ENCODE data around the gene FAM118B. TPM values are rescaled to one million over a fixed set of nuclear protein-coding genes. Genes with fewer than 3 reads are reported as not detected.

FAM118B gene
- 25.6 and 31.0 TPM in 2 replicates for total RNA-seq

DNA sequence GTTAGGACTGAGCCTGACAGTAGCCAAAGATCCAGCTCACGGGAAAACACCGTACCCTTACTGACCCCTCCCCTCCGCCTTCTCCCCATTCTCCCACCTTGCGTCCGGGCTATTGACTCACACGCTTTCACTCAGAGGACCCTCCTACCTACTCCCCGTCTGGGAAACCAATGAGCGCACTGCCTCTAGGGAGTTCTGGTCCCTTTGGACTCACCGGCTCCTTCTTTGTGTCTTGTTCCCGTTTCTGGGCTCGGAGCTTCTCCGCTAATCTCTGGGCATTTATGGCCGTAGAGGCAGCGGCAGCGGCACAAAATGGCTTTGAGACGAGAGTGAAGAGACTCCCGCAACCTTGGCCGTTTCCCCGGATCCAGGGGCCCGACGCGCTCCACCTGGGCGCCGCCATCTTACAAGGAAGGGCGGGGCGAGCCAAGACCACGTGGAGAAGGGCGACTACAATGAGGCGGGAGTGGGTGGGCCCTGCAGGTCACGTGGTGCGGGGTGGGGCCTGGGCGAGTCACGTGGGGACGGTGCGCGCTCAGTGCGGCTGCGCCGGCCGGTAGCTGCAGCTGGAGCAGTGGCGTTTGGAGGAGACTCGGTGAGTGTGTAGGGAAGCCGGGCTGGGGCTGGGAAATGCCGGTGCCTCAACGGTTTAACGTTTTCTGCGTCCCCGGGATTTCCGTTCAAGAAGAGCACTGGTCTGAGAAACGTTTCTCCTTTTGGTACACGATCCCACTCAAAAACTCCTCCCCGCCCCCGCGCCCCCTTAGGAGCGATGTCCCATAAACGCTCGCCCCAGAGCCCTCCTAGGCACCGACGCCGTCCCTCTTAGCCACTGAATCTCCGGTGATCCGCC, at the start of gene FAM118B, which contains the start of gene RPUSD4:
Gene FAM118B (plus strand): TSS at position 547 of the 853 bp plus-strand sequence. CDS start 23,220 bp downstream, outside the sequence.
Gene RPUSD4 (minus strand): TSS at position 415 of the 853 bp plus-strand sequence. CDS start 12 bp downstream, at position 403.
- peak; percentile 89 for DNase-seq (ENCODE audit: low read depth, low spot score)

DNA sequence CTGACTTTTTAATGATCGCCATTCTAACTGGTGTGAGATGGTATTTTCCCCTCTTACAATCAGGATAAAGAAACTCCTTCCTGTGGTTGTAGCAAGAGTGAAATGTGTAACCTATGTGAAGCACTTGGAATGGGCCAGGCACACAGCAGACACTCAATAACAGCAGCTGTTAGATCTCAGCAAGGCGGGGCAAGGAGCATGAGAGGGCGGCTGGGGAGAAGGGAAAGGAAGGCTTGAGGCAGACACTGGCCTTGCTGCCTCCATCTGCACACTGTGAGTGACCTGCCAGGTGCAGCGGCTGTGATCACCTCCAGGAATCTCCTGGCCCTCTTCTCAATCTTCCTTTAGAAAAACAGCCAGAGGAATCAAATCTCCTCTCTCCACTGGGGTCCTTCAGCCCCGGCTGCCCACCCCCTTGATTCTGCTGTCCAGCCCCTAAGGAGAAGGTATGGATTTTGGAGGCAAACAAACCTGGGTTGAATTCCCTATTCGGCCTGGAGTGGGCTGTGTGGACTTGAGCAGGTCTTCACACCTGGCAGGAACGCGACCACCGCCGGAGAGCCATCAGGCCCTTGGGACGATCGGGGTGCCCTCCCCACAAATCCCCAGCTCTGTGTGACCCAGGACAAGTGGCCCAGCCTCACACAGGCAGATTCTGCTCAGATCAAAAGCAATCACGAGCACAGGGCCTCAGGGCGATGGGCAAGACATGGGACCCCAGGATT, 49.1 kb upstream of the FAM118B start:
- DNase-seq (ENCODE audit: low read depth, low spot score): no peak

DNA sequence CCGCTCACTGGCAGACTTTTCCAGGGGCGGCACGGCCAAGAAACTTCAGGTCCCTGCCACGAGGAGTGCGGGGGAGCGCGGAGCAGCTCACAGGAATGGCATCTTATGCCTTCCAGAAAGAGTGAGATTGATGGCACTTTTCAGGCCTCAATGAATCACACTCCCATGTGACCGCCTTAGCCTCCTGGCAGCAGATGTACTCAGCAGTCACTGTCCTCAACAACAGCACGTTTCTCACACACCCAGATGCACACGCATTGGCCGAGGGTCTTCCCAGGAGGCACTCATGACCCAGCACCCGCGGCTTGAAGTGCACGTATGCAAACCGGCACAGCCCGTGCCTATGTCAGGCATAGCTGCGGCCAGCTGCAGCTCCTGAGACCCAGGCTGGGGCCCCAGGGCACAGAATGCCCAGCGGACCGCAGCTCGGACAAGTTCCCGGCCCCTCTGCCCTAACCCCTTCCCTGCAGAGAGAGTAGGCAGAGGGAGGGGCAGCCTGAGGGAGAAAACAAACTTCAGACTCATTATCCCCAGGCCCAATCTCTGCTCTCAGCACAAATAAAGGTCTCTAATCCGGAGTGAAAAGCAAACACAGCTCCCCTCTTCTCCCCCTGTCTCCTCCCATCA, 48.4 kb upstream of the FAM118B start:
- no peak for DNase-seq (ENCODE audit: low read depth, low spot score)

DNA sequence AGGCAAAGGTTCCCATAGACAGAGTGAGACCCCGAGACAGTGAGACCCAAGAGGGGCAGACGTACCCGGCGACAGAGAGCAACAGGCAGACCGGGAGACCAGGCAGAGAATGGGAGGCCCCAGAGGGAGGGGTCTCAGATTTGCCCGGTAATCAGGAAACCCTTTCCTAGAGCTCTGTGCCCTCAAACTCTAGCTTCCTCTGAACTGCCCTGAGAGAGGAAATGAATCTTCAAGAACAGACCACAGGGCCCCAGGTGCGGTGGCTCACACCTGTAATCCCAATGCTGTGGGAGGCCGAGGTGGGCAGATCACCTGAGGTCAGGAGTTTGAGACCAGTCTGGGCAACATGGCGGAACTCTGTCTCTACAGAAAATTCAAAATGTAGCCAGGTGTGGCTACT, 47.8 kb upstream of the FAM118B start:
- no peak for DNase-seq (ENCODE audit: low read depth, low spot score)

DNA sequence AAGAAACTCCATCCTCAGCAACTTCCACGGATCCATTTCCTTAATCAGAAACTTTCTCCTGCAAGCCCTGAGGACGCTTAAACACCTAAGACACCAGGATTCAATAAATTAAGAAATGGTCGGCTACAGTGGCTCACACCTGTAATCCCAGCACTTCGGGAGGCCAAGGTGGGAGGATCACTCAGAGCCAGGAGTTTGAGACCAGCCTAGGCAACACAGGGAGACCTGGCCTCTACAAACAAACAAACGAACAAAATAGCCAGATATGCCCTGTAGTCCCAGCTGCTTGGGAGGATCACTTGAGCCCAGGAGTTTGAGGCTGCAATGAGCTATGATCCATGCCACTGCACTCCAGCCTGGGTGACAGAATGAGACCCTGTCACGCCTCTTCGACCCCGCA, 46.8 kb upstream of the FAM118B start:
- no peak for DNase-seq (ENCODE audit: low read depth, low spot score)

DNA sequence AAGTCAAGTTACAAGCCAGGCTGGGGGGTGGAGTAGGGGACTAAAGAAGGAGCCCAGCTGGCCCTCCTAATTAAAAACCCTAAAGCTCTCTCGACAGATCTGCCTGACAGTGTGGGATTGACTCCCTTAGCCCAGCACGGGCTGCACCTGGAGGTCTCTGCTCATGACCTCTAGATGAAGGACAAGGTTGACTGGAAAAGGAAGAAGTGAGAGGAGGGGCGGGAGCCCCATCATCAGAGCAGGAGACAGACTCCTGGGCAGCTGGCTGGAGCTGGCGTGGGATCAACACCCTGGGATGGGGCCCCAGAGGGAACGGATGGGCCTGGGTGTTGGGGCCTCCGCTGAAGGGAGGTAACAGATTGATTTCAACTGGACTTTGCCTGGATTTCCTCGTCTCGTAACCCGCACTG, 46.3 kb upstream of the FAM118B start:
- DNase-seq (ENCODE audit: low read depth, low spot score): no peak

DNA sequence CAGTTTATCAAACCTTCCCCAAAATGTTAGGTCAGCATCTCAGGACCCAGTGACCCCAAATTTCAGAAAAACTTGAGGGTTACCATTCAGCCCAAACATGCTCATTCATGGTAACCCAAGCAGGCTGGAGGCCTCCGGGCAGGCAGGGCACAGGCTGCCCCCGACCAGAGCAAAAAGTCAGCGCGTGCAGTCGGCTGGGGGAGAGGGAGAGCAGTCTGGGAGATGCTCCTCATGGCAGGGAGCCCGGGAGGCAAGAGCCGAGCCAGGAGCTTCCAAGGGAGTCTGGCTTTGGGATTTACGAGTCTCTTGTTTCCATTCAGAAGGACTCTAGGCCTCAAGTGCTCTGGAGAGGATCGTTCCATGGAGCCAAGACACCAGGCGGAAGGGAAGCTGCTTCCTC, 45.8 kb upstream of the FAM118B start:
- no peak for DNase-seq (ENCODE audit: low read depth, low spot score)

DNA sequence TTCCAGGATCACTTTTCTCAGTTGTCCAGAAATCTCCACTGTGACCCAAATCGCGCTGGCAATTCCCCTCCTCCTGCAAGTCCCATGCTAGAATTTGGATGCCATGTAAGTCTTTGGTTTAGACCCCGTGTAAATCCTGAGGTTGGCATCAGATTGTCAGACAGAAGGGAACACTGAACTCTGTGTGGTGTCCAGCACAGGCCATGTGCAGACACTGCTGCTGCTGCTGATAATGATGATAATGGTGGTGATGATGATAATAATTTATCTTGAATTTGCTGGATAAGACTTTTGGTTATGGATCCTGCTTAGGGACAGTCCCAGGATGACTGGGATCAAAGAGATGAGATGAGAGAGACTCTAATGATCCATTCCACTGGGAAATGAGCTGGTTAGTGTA, 45.2 kb upstream of the FAM118B start:
- DNase-seq (ENCODE audit: low read depth, low spot score): no peak

DNA sequence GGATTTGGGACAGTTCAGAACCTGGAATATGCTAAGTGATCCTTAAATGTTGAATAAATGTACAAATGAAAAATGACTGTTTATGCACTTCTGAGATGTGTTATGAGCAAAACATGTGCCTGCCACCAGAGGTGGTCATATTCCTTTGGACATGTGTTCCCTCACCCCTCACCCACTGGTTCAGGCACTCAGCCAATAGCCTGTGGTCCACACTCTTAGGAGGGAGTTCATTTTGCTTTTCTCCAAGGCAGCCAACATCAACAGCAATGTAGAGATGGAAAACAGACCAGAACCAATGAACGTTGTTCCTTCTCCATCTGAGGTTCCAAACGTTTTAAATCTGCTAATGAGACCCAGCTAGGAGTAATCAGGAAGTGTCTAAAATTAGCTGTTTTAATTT, 44.1 kb upstream of the FAM118B start:
- no peak for DNase-seq (ENCODE audit: low read depth, low spot score)

DNA sequence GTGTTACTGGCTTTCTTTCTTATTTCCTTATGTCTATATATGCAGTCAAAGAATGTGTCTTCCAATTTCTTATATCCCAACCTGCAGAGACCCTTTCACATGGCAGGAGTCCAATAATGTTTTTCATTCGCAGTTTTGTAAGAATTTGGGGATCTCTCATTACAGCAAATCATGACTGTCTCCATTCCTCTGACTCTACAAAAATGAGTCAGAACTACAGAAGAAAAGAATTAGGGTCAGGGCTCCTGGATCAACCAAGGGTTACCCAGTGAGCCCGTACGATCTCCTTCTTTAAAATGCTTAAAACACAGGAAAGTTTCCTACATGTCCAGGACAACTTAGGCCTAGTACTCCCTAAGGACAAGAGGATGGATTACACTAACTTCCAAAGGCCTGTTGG, 42.3 kb upstream of the FAM118B start:
- no peak for DNase-seq (ENCODE audit: low read depth, low spot score)

DNA sequence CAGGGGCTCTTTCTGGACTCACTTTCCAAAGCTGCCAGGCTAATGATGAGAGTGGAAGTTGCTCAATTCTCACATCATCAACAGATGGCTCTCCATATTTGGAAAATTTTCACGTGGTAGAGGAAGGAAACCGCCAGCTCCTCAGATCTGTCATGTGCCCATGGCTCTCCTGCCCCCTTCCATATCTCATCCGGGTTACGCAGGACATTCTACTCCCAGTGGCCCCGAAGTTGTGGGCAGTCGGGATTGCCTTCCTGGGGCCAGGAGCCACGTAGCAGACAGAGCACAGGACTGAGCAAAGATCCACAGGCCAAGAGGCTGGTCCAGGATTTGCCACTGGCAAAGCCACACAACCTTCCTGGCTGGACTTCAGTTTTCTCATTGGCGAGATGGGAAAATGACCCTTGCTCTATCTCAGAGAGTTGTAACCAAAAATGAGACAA, 39.0 kb upstream of the FAM118B start:
- no peak for DNase-seq (ENCODE audit: low read depth, low spot score)

DNA sequence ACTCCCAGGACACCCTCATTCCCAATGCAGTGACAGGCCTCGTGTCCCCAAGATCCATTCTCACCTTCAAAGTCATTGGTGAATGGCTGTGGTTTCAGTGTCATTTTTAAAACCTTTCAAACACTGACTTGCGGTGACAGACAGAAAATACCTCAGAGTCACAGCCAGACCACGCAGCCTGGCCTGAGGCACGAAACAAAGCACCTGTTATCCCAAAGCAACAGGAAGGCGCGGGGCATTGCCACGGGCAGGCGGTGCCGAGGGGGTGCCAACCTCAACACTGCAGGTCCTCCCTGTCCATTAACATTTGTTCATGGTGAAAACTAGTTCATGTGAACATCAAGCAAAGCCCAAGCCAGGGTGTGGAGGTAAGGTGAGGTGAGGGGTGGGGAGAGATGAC, 38.3 kb upstream of the FAM118B start:
- no peak for DNase-seq (ENCODE audit: low read depth, low spot score)

DNA sequence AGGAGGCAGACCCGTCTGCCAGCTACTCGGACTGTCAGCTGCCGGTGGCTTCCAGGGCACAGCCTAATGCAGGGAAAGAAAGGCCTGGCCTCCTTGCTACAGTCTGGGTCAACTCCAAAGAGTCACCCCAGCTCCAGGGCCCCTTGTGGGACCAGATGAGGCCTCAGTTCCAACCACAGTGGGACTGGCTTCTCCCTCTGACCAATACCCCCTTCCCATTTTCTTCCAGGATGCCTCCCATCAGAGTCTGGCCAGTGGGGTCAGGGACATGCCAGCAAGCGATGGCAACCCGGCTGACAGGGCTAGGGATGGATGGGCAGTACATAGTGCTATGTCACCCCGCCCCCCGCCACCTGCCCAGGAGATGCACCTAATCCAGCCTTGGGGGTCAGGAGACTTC, 36.8 kb upstream of the FAM118B start:
- no peak for DNase-seq (ENCODE audit: low read depth, low spot score)

DNA sequence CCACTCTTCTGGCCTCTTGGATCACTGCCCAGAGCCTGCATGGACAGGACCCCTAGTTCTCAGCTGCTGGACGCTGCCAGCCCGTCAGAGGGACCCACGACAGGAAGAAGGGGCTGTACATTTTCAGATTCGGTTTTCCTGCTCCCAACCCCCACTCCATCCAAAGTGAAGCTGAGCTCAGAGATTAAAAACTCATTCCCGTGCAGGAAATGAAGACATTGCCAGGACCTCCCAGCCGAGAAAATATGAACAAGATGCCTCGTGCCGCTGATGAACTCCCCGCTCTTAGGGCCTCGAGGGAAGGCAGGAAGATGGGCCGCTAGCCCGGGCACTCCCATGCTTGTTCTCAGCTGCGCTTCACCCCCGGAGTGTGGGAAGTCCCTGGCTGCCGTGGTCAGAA, 36.2 kb upstream of the FAM118B start:
- DNase-seq (ENCODE audit: low read depth, low spot score): no peak

DNA sequence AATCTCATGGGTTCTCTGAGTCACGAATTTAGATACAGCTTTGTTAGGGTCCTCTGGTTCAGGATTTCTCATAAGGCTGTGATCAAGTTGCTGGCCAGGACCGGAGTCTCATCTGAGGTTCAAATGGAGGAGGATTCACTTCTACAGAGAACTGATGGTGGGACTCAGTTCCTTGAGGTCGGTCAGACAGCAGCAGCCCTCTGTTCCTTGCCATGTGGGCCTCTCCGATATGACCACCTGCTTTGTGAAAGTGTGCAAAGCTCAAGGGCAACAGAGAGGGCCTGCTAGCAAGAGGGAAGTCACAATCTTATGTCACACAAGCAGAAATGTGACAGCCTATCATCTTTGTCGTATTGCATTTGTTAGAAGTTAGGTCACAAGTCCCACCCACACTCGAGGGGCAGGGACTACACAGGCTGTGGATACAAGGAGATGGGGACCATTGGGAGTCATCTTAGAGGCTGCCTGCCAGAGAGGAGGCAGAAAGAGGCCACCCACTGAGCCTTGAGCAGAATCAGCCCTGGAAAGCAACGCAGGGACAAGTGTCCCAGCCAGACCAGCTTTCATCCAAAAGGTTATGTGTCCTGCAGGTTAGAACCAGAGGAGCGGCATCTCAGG, 34.6 kb upstream of the FAM118B start:
- no peak for DNase-seq (ENCODE audit: low read depth, low spot score)

DNA sequence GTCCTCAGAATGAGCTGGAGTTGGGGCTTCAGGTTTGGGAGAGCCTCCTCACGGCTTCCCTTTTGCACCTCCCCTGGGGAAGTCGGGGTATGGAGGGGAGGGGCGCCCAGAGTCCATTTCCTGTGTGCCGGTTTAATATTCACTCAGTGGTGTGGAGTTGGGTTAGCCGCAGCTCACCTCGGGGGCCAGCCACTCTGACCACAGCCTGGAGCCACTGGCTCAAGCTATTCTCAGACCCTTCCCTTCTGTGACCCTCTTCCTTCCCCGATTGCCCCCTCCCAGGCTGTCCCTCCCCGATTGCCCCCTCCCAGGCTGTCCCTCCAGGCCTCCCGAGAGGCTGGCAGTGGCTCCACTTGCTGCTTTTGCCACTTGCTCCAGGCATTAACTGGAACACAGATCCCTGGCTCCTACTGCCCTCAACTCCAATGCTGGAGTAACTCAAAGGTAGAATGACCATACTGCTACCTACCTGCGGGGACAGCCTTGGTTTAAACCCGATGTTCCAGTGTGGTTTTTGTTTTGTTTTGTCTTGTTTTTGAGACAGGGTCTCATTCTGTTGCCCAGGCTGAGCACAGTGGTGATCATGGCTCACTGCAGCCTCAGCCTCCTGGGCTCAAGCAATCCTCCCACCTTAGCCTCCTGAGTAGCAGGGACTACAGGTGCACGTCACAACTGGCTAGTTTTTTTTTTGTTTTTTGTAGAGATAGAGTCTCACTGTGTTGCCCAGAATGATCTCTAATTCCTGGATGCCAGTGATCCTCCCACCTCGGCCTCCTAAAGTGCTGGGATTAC, 29.4 kb upstream of the FAM118B start:
- no peak for DNase-seq (ENCODE audit: low read depth, low spot score)

DNA sequence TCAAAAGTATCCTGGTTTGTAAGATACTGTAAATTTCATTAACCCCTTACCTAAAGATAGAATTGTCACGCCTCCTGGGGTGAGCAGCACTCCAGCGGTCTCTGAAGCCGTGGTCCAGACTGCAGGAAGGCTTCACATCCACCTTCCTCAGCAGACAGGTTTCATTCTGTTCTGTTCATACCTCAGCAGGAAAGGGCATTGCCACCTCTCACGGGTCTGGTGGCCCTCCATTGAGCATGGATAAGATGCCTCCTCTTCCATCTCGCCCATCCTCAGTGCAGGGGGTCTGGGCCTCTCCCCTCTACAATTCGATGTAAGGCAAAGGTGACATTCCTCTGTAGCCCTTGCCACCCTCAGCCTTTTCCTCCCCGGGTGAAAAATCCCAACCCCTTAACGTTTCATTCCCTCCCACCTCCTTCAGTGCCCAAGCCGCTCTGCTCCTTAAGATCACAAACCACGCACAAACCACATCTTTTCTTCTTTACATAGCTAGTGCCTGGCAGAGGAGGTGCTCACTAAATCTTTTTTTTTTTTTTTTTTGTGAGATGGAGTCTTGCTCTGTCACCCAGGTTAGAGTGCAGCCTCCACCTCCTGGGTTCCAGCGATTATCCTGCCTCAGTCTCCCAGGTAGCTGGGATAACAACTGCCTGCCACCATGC, 28.7 kb upstream of the FAM118B start:
- no peak for DNase-seq (ENCODE audit: low read depth, low spot score)

DNA sequence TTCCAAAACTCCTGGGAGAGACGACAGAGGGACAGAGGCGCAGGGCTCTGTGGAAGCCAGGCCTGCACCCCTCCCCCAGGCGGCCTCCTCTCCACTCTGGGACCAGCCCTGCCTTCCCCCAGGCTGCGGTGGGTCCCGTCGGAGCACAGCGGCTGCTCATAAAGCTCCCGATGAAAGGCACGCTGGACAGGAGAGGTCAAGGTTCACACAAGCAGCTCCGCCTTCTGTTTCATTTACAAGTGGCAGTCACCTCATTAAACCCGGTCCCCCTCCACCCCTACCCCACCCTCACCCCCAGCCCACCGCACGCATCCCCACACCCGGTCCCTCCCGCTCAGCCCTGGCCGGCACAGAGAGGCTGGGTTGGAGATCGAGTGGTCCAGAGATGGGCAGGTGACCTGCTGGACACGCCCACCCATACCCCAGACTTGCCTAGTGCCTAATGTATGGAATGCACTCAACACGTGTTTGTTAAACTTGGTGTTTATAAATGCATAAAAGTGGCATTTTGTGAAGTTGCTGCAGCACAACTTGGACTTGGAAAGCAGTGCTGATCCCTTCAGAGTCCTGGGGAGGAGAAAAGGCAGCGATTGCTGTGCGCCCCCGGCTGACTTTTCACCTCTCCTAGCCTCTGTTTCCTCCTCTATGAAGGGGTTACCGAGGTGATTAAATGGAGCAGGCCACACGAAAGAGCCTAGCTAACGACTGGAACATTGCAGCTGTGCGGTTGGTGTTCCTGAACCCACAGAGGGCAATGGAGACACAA, 26.1 kb upstream of the FAM118B start:
- no peak for DNase-seq (ENCODE audit: low read depth, low spot score)

DNA sequence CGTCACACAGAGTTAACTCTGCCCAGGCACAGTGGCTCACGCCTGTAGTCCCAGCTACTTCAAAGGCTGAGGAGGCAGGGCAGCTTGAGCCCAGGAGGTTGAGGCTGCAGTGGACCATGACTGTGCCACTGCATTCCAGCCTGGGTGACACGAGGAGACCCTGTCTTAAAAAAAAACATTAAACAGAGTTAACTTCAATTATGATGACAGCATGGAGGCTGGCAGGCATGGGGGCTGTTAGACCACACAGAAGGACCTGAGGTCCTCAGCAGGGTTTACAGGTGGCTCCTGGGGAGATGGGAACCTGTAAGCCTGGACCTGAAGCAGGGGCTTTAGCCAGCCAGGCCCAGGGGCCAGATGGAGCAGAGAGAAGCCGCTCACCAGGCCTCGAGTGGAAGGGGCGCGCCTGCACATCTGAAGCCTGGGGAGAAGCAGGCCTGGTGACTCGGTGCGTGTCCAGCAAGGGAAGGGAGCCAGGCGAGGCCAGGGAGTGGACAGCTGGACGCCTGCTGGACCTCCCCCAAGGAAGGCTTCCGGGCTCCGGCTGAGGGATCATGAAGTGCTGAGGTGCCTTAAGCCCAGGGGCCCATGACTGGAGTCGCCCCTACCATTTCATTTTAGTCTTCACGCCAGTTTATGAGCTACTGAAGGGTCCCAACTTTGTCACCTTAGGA, 25.4 kb upstream of the FAM118B start:
- no peak for DNase-seq (ENCODE audit: low read depth, low spot score)

Data from pulmonary artery endothelial cell (primary cell).